Activated naive CD8-positive, alpha-beta T cell treated with anti-CD3 and anti-CD28 coated beads for 36 hours (primary cell): ENCODE measurements around the gene MAD1L1. TPM values are rescaled to one million over a fixed set of nuclear protein-coding genes. Genes with fewer than 3 reads are reported as not detected.

Source experiments
- DNase-seq: peaks from one replicate; pipeline ENCODE4 v3.0.0; 2021
- H3K27ac Mint-ChIP-seq: one replicate; pipeline ENCODE4 v1.8.0; 2022; ENCODE audit warnings: mild to moderate bottlenecking, moderate library complexity, mixed read lengths
- H3K27me3 Mint-ChIP-seq: one replicate; pipeline ENCODE4 v1.8.0; 2022; ENCODE audit warnings: mild to moderate bottlenecking, mixed read lengths
- H3K36me3 Mint-ChIP-seq: one replicate; pipeline ENCODE4 v1.8.0; 2021; ENCODE audit warnings: mild to moderate bottlenecking, mixed read lengths
- H3K4me1 Mint-ChIP-seq: one replicate; pipeline ENCODE4 v1.8.0; 2021; ENCODE audit warnings: mixed read lengths
- H3K4me3 Mint-ChIP-seq: one replicate; pipeline ENCODE4 v1.8.0; 2022; ENCODE audit warnings: mild to moderate bottlenecking, moderate library complexity, mixed read lengths
- H3K9me3 Mint-ChIP-seq: one replicate; pipeline ENCODE4 v1.8.0; 2022; ENCODE audit warnings: mixed read lengths
- total RNA-seq, 2 experiments: library from RNA; stranded (reverse); gene quantifications; one replicate each; pipeline ENCODE4 v1.2.3, GENCODE V29; 2021

The MAD1L1 gene
- total RNA-seq, 2 experiments from 2014 or later: 36.5 to 37.8 TPM

DNA sequence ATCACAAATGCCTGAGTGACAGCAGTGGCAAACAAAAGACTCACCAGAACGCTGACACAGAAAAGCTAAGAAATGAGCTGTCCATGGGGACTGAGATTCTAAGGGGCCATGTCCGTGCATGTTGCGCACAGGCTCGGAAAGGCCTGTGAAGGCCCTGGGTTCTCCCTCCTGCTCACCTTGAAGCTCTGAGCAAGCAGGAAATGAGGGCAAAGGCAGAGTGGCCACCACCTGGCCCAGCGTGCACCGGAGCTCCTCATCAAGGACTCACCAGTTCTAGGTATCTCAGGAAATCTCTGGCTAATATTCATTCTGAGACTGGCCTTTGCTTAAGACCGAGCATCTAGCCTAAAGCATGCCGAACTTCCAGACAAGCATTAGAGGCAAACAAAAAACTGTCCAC is 52.7 kb downstream of the MAD1L1 start:
- no peaks in the 10 kb centered on the region for H3K9me3 Mint-ChIP-seq
- H3K27ac Mint-ChIP-seq: no peak overlapping the region
- H3K4me1 Mint-ChIP-seq: peaks cover 3% of the 10 kb centered on the region
- no peak overlapping the region for H3K4me3 Mint-ChIP-seq
- no peak for DNase-seq
- no peaks in the 10 kb centered on the region for H3K27me3 Mint-ChIP-seq
- peaks cover 11% of the 10 kb centered on the region for H3K36me3 Mint-ChIP-seq

DNA sequence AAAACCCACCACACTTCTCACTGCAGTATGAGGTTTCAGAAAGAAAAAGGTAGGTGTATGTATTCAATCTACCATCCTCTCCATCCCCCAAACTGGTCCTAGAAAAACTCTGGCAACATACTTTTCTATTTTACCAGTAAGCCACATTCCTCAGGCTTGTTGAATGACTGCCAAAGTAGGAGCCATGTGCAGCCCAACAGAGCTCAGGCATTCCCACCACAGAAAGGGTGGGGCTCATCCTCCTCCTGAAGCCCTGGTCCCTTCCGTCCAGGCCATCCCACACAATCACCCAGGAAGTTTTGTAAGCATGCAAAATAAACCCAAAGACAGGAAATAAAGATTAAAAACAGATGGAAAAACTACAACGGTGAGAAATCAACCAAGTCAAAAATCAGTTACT is 57.2 kb downstream of the MAD1L1 start:
- peaks cover 8% of the 10 kb centered on the region for H3K36me3 Mint-ChIP-seq
- H3K27me3 Mint-ChIP-seq: no peaks in the 10 kb centered on the region

DNA sequence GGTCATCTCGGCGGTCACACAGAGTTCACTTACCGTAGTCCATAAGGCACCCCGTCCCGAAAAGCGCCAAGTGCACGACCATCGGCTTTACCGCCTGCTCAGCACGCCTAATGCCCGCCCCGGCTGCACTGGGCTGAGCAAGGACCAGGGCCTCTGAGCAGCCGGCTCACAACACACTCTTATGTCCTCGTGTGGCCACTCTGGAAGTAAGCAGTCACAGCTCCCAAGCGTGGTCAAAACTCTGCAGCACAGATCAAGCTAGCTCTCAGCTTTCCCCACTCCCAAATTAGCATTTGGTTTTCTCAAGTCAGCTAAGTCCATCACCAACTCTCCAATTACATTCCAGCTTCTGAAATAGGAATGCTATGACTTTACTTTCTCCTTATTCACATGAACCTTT is 57.7 kb downstream of the MAD1L1 start:
- Mint-ChIP-seq H3K27ac (no peak overlapping the region), H3K27me3 (no peaks in the 10 kb centered on the region), H3K9me3 (no peaks in the 10 kb centered on the region), H3K36me3 (peaks cover 8% of the 10 kb centered on the region), H3K4me3 (no peak overlapping the region), H3K4me1 (peaks cover 5% of the 10 kb centered on the region)
- no peak for DNase-seq

More for the DNA sequence above, 57.2 kb downstream of the MAD1L1 start:
- no peaks in the 10 kb centered on the region for H3K9me3 Mint-ChIP-seq
- H3K4me3 Mint-ChIP-seq: no peak overlapping the region
- peaks cover 5% of the 10 kb centered on the region for H3K4me1 Mint-ChIP-seq
- no peak for DNase-seq
- no peak overlapping the region for H3K27ac Mint-ChIP-seq

DNA sequence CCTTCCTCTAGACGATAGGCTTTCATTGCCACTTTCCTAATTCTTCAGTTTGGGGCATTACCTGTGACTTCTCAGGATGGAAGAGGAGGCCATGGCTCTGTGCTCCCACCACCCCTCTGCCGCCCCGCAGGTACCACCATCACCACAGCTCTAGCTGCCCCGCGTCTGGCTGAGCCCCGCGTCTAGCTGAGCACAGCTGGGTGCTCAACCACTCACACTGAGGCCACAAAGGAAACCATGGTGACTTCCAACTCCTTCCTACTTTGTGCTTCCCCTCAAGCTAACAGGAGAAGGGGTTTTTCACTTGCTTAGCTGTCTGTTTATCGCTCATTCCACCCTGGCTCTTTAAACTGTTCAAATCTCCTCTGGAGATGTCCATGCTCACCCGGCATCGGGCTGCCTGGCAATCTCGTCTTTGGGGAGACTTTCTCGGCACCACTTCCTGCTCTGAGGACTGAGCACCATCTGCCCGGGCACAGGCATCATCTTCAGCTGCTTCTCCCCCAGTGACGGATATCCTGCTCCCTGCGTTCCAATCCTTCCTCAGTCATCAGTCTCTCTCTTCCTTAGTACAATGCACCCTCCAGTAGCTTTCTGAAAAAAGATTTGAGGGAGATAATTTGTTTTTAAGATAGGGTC is 59.4 kb downstream of the MAD1L1 start:
- Mint-ChIP-seq H3K27me3 (no peaks in the 10 kb centered on the region), H3K4me1 (peaks cover 5% of the 10 kb centered on the region), H3K9me3 (no peaks in the 10 kb centered on the region), H3K4me3 (no peak overlapping the region), H3K27ac (no peak overlapping the region), H3K36me3 (peaks cover 8% of the 10 kb centered on the region)
- no peak for DNase-seq

DNA sequence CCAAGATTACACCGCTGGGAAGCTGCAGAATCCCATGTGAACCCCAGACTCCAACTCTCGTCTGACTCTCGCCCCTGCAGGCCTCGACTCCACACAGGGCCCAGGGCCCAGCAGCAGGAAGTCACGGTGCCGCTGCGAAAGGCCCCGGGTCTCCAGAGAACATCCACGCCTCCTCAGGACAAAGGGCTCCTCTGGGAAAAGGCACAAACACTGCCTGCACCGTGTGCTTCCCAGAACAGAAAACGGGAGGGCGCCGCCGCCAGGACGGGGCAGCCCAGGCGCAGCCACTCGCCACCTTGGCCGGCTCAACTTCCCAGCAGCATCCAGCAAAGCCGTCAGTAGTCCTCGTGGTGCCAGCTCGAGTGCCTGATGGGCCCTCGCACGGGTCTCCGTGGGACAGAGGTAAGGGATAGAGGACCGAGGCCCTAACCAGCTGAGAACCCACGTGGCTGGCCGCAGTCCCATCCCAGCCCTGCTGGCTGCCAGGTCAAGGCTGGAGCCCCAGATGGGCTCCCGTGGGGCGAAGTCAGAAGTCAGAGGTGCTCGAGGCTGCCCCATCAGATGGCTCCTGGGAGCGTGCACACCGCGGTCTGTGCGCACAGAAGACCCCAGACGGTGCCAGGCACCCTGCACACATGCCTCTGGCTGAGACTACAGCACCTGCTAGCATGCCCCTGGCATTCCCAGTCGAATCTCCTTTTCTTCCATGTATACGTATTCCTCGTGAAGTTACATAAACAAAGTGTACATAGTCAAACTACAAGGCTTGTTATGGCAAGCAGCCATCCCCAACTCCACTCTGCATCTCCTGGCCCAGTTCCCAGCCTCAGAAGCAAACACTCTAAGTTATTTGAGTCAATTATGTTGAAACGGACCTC is 60.2 kb downstream of the MAD1L1 start:
- Mint-ChIP-seq H3K9me3 (no peaks in the 10 kb centered on the region), H3K27me3 (no peaks in the 10 kb centered on the region), H3K4me3 (no peak overlapping the region), H3K27ac (no peak overlapping the region), H3K4me1 (peaks cover 5% of the 10 kb centered on the region), H3K36me3 (peaks cover 8% of the 10 kb centered on the region)
- no peak for DNase-seq

- peaks cover 11% of the 10 kb centered on the region for H3K36me3 Mint-ChIP-seq
Observed at GRCh38 chr7:2171855-2172254, 60.9 kb downstream of the MAD1L1 start.

GRCh38 chr7:2170576-2171521 is 61.9 kb downstream of the MAD1L1 start:
- no peak overlapping the region for H3K4me3 Mint-ChIP-seq
- H3K27me3 Mint-ChIP-seq: no peaks in the 10 kb centered on the region
- DNase-seq: no peak

More at GRCh38 chr7:2171855-2172254, 60.9 kb downstream of the MAD1L1 start:
- Mint-ChIP-seq H3K27ac (no peak overlapping the region), H3K4me3 (no peak overlapping the region), H3K4me1 (peaks cover 5% of the 10 kb centered on the region), H3K27me3 (no peaks in the 10 kb centered on the region), H3K9me3 (no peaks in the 10 kb centered on the region)
- no peak for DNase-seq

GRCh38 chr7:2169923-2170575 is 62.7 kb downstream of the MAD1L1 start:
- Mint-ChIP-seq H3K27me3 (no peaks in the 10 kb centered on the region), H3K27ac (no peak overlapping the region), H3K4me3 (no peak overlapping the region), H3K4me1 (peaks cover 2% of the 10 kb centered on the region), H3K36me3 (peaks cover 10% of the 10 kb centered on the region), H3K9me3 (no peaks in the 10 kb centered on the region)
- DNase-seq: no peak

More at GRCh38 chr7:2170576-2171521, 61.9 kb downstream of the MAD1L1 start:
- no peaks in the 10 kb centered on the region for H3K9me3 Mint-ChIP-seq
- H3K27ac Mint-ChIP-seq: no peak overlapping the region
- peaks cover 10% of the 10 kb centered on the region for H3K36me3 Mint-ChIP-seq
- peaks cover 5% of the 10 kb centered on the region for H3K4me1 Mint-ChIP-seq

DNA sequence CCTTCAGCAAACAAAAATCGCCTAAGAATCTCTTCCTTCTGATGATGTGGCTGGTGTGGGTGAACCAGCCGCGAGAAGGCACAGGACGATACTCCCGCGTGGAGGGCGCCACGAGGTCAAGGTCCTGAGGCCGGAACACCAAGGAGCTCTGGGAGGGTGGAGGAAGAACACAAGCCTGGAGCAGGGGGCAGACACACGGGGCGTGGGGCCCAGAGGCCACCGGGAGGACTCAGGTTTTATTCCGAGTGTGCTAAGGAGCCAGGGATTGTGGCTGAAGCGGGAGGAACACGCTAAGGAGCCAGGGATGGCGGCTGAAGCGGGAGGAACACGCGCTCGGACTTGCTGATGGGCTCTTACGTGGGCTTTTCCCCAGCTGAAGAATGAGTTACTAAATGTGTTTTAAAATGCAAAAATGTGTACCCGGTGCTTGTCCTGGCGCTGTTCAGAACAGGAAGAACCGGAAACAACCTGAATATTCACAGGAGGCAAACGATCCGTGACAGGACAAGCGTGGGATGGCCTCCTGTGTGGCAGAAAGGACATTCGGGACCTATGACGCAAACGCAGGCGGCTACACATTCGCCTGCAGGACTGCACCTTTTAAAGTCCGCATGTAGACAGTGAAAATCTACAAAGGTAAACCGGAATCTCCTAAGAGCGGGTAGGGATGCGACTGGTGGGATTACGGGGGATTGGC is 64.0 kb downstream of the MAD1L1 start:
- no peak overlapping the region for H3K4me3 Mint-ChIP-seq
- no peaks in the 10 kb centered on the region for H3K4me1 Mint-ChIP-seq
- no peak overlapping the region for H3K27ac Mint-ChIP-seq
- no peaks in the 10 kb centered on the region for H3K9me3 Mint-ChIP-seq
- no peaks in the 10 kb centered on the region for H3K27me3 Mint-ChIP-seq
- peaks cover 7% of the 10 kb centered on the region for H3K36me3 Mint-ChIP-seq
- DNase-seq: no peak

- Mint-ChIP-seq H3K27me3 (no peaks in the 10 kb centered on the region), H3K9me3 (no peaks in the 10 kb centered on the region), H3K36me3 (peaks cover 3% of the 10 kb centered on the region), H3K4me3 (no peak overlapping the region), H3K27ac (no peak overlapping the region), H3K4me1 (no peaks in the 10 kb centered on the region)
- no peak for DNase-seq
Observed at GRCh38 chr7:2166625-2167280, 66.0 kb downstream of the MAD1L1 start.

DNA sequence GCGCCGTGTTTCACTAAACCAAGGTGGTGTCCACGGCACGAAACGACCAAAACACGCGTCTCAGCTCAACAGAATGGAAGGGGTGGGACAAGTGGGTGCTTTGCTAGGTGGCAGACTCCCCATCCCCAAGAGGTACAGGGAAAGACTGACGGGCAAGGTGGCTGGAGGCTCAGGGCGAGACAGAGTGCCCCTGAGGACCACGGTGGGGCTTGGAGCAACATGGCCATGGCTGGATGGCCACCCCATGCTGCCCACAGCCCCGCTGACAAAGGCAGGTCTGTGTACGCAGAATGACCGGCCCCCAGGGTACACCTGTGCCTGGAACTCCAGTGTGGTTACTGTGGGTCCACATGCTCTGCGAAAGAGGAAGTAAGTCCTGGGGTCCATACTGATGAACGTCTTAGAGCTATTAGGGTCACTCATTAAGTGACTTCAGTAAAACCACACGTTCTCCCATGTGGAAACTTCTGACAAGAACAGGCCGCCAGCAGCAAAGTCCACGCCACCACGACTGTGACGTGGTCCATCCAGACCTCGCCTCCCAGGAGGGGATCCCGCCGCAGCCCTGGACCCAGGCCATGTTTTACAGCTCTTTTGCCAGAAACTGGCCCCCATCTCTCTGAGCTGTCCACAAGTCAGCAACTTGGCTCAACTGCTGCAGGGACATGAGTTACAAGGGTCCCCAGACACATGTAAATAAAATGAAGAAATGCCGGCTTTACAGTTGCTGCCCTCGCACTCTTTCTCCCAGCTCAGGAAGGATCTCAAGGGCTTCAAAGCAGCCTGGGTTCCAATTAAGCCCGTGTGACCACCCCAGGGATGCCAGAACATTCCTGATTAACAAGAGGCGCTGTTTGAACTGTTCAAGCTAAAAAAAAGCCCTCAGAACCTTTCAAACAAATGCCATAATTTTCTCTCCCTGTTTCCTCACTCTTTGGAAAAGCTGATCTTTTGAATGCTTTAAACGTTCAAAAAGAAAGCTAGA is 66.8 kb downstream of the MAD1L1 start:
- no peak overlapping the region for H3K4me3 Mint-ChIP-seq
- no peaks in the 10 kb centered on the region for H3K27me3 Mint-ChIP-seq
- no peaks in the 10 kb centered on the region for H3K9me3 Mint-ChIP-seq
- H3K4me1 Mint-ChIP-seq: no peaks in the 10 kb centered on the region
- no peak for DNase-seq
- H3K36me3 Mint-ChIP-seq: peaks cover 3% of the 10 kb centered on the region
- no peak overlapping the region for H3K27ac Mint-ChIP-seq

GRCh38 chr7:2165239-2165609 is 67.5 kb downstream of the MAD1L1 start:
- H3K27me3 Mint-ChIP-seq: no peaks in the 10 kb centered on the region
- H3K4me1 Mint-ChIP-seq: no peaks in the 10 kb centered on the region
- no peak for DNase-seq
- no peaks in the 10 kb centered on the region for H3K9me3 Mint-ChIP-seq
- no peak overlapping the region for H3K27ac Mint-ChIP-seq
- peaks cover 3% of the 10 kb centered on the region for H3K36me3 Mint-ChIP-seq
- H3K4me3 Mint-ChIP-seq: no peak overlapping the region

- H3K9me3 Mint-ChIP-seq: no peaks in the 10 kb centered on the region
- no peak for DNase-seq
- H3K4me3 Mint-ChIP-seq: no peak overlapping the region
- H3K36me3 Mint-ChIP-seq: peaks cover 3% of the 10 kb centered on the region
- no peaks in the 10 kb centered on the region for H3K4me1 Mint-ChIP-seq
- no peaks in the 10 kb centered on the region for H3K27me3 Mint-ChIP-seq
- no peak overlapping the region for H3K27ac Mint-ChIP-seq
Observed at GRCh38 chr7:2164646-2165045, 68.1 kb downstream of the MAD1L1 start.
